ENCODE results near the gene LGALS9B.
"Not testable (repeated sequence)": the region's sequence is repeated elsewhere in the genome, so short reads cannot be mapped to it uniquely, and the experiment has no call there.

LGALS9B gene

GRCh38 chr17:20467447-20467846 lies at the start of gene LGALS9B:
Gene LGALS9B (minus strand): TSS chr17:20467539. CDS start chr17:20467470, 69 bp downstream.
- not testable (repeated sequence) for DNase-seq

GRCh38 chr17:20516986-20517385 lies 49.6 kb upstream of the LGALS9B start:
- not testable (repeated sequence) for DNase-seq

GRCh38 chr17:20515099-20515498 lies 47.8 kb upstream of the LGALS9B start:
- not testable (repeated sequence) for DNase-seq

- DNase-seq = not testable (repeated sequence)
Observed at GRCh38 chr17:20513539-20513938, 46.2 kb upstream of the LGALS9B start.

GRCh38 chr17:20512378-20512777 lies 45.0 kb upstream of the LGALS9B start:
- DNase-seq = not testable (repeated sequence)

- not testable (repeated sequence) for DNase-seq
Observed at GRCh38 chr17:20511778-20512177, 44.4 kb upstream of the LGALS9B start.

GRCh38 chr17:20505333-20505732 lies 38.0 kb upstream of the LGALS9B start:
- not testable (repeated sequence) for DNase-seq

- not testable (repeated sequence) for DNase-seq
Observed at GRCh38 chr17:20504388-20505066, 37.2 kb upstream of the LGALS9B start.

GRCh38 chr17:20501896-20502295 lies 34.6 kb upstream of the LGALS9B start:
- DNase-seq = not testable (repeated sequence)

GRCh38 chr17:20500346-20500745 lies 33.0 kb upstream of the LGALS9B start:
- not testable (repeated sequence) for DNase-seq

- DNase-seq = not testable (repeated sequence)
Observed at GRCh38 chr17:20495420-20495819, 28.1 kb upstream of the LGALS9B start.

GRCh38 chr17:20494735-20495134 lies 27.4 kb upstream of the LGALS9B start:
- DNase-seq = not testable (repeated sequence)

- DNase-seq = not testable (repeated sequence)
Observed at GRCh38 chr17:20494147-20494546, 26.8 kb upstream of the LGALS9B start.

- DNase-seq = not testable (repeated sequence)
Observed at GRCh38 chr17:20492971-20493370, 25.6 kb upstream of the LGALS9B start.

- not testable (repeated sequence) for DNase-seq
Observed at GRCh38 chr17:20492099-20492498, 24.8 kb upstream of the LGALS9B start.

- DNase-seq = peak; percentile 61
Observed at GRCh38 chr17:20484930-20485329, 17.6 kb upstream of the LGALS9B start.

- DNase-seq = peak; percentile 35
Observed at GRCh38 chr17:20479889-20480591, 12.7 kb upstream of the LGALS9B start.

GRCh38 chr17:20477398-20478071 lies 10.2 kb upstream of the LGALS9B start:
- DNase-seq = not testable (repeated sequence)

- DNase-seq = not testable (repeated sequence)
Observed at GRCh38 chr17:20475137-20475831, 7.9 kb upstream of the LGALS9B start.

GRCh38 chr17:20474081-20474480 lies 6.7 kb upstream of the LGALS9B start:
- DNase-seq = not testable (repeated sequence)

GRCh38 chr17:20469946-20470345 lies 2.6 kb upstream of the LGALS9B start:
- DNase-seq = not testable (repeated sequence)

GRCh38 chr17:20469107-20469506 lies 1.8 kb upstream of the LGALS9B start:
- not testable (repeated sequence) for DNase-seq

GRCh38 chr17:20466999-20467398 lies 340 bp downstream of the LGALS9B start:
- not testable (repeated sequence) for DNase-seq

All from fibroblast of upper back skin (primary cell).